Activated T-helper 9 cell treated with anti-CD3 and anti-CD28 coated beads, Interleukin-2, amount 50 U/mL, for 16 hours (primary cell): ENCODE data around the gene EMCN.
"Not testable (repeated sequence)": the region's sequence is repeated elsewhere in the genome, so short reads cannot be mapped to it uniquely, and the experiment has no call there.

Experiments used
- DNase-seq: peaks from one replicate; pipeline ENCODE4 v3.0.0-alpha.2; 2020; ENCODE audit warnings: low read depth

EMCN gene

GRCh38 chr4:100492129-100492528, 25.7 kb downstream of the EMCN start:
- no peak for DNase-seq

GRCh38 chr4:100489305-100489704, 28.5 kb downstream of the EMCN start:
- DNase-seq: no peak

GRCh38 chr4:100486496-100486895, 31.3 kb downstream of the EMCN start:
- no peak for DNase-seq

GRCh38 chr4:100483796-100484195, 34.0 kb downstream of the EMCN start:
- DNase-seq: no peak

- no peak for DNase-seq
These were observed 37.9 kb downstream of the EMCN start for GRCh38 chr4:100479971-100480370.

- no peak for DNase-seq
These were observed 48.3 kb downstream of the EMCN start for GRCh38 chr4:100469555-100469954.

- no peak for DNase-seq
These were observed 51.3 kb downstream of the EMCN start for GRCh38 chr4:100466501-100466900.

GRCh38 chr4:100461807-100462605, 55.8 kb downstream of the EMCN start:
- DNase-seq: no peak

GRCh38 chr4:100450449-100450848, 67.4 kb downstream of the EMCN start:
- DNase-seq: no peak

- no peak for DNase-seq
These were observed 86.4 kb downstream of the EMCN start for GRCh38 chr4:100431416-100431815.

GRCh38 chr4:100430451-100430850, 87.4 kb downstream of the EMCN start:
- DNase-seq: no peak

GRCh38 chr4:100429616-100430015, 88.2 kb downstream of the EMCN start:
- DNase-seq: no peak

- no peak for DNase-seq
These were observed 89.8 kb downstream of the EMCN start for GRCh38 chr4:100428051-100428450.

GRCh38 chr4:100424376-100424775, 93.4 kb downstream of the EMCN start:
- DNase-seq: no peak

GRCh38 chr4:100422894-100423293, 94.9 kb downstream of the EMCN start:
- DNase-seq: no peak

GRCh38 chr4:100421361-100421978, 96.4 kb downstream of the EMCN start:
- DNase-seq: no peak

GRCh38 chr4:100420571-100420970, 97.3 kb downstream of the EMCN start:
- DNase-seq: no peak

GRCh38 chr4:100417565-100417964, 100.3 kb downstream of the EMCN start:
- no peak for DNase-seq

GRCh38 chr4:100414016-100414790, 103.6 kb downstream of the EMCN start:
- DNase-seq: no peak

- DNase-seq: no peak
These were observed 126.0 kb downstream of the EMCN start for GRCh38 chr4:100391863-100392262.

GRCh38 chr4:100391086-100391485, 126.7 kb downstream of the EMCN start:
- DNase-seq: no peak

- DNase-seq: no peak
These were observed 131.6 kb downstream of the EMCN start for GRCh38 chr4:100386270-100386669.

GRCh38 chr4:100380401-100380800, 137.4 kb downstream of the EMCN start:
- DNase-seq: not testable (repeated sequence)
